ENCODE results near the gene FAM3A. TPM values are rescaled to one million over a fixed set of nuclear protein-coding genes. Genes with fewer than 3 reads are reported as not detected.

Gene FAM3A
- 31.6 and 35.5 TPM in 2 replicates for total RNA-seq

GRCh38 chrX:154515966-154516655 lies at the start of gene FAM3A:
Gene FAM3A (minus strand): TSS chrX:154516232. CDS start chrX:154515772, 460 bp downstream.

GRCh38 chrX:154547245-154548027 lies 31.4 kb upstream of the FAM3A start, which contains the start of gene IKBKG:
Gene IKBKG (plus strand): TSS chrX:154547620. CDS start chrX:154552003, 4,383 bp downstream.

GRCh38 chrX:154546354-154547244 lies 30.6 kb upstream of the FAM3A start, which contains the start of gene G6PD:
Gene G6PD (minus strand): TSS chrX:154546846. CDS start chrX:154546155, 691 bp downstream.

GRCh38 chrX:154490414-154491083 lies 25.5 kb downstream of the FAM3A start, which contains the start of gene SLC10A3:
Gene SLC10A3 (minus strand): TSS chrX:154490629. CDS start chrX:154488940, 1,689 bp downstream.

GRCh38 chrX:154486396-154487207 lies 29.4 kb downstream of the FAM3A start, which contains the start of gene UBL4A:
Gene UBL4A (minus strand): TSS chrX:154486615. CDS start chrX:154486584, 31 bp downstream.

GRCh38 chrX:154478728-154479622 lies 37.1 kb downstream of the FAM3A start, which contains the start of gene LAGE3:
Gene LAGE3 (minus strand): TSS chrX:154479281. CDS start chrX:154478915, 366 bp downstream.

GRCh38 chrX:154458116-154458953 lies 57.7 kb downstream of the FAM3A start, which contains the start of gene PLXNA3:
Gene PLXNA3 (plus strand): TSS chrX:154458281. CDS start chrX:154460184, 1,903 bp downstream.

Other genes with a start within 250 kb of the FAM3A start
- gene TEX28, start 221.1 kb downstream of the FAM3A start, total RNA-seq, result under 0.01 TPM in 1 of 2 replicates, not detected in the other
- not detected in 2 replicates for gene TKTL1, start 220.4 kb downstream of the FAM3A start, total RNA-seq
- 2,015 and 2,065 TPM in 2 replicates for gene FLNA, start 141.6 kb downstream of the FAM3A start, total RNA-seq
- 14.7 and 18.0 TPM in 2 replicates for gene EMD, start 136.9 kb downstream of the FAM3A start, total RNA-seq
- gene RPL10, start 117.9 kb downstream of the FAM3A start, total RNA-seq, result 2,943 and 5,659 TPM in 2 replicates
- 62.6 and 66.7 TPM in 2 replicates for gene DNASE1L1, start 107.0 kb downstream of the FAM3A start, total RNA-seq
- 10.4 and 13.8 TPM in 2 replicates for gene TAFAZZIN, start 104.7 kb downstream of the FAM3A start, total RNA-seq
- gene ATP6AP1, start 87.6 kb downstream of the FAM3A start, total RNA-seq, result 45.4 and 59.8 TPM in 2 replicates
- 114 and 157 TPM in 2 replicates for gene GDI1, start 79.1 kb downstream of the FAM3A start, total RNA-seq
- gene FAM50A, start 72.1 kb downstream of the FAM3A start, total RNA-seq, result 71.0 and 92.2 TPM in 2 replicates
- 16.3 and 23.8 TPM in 2 replicates for gene PLXNA3, start 58.0 kb downstream of the FAM3A start, total RNA-seq
- 22.4 and 39.2 TPM in 2 replicates for gene LAGE3, start 37.0 kb downstream of the FAM3A start, total RNA-seq
- 42.4 and 51.3 TPM in 2 replicates for gene UBL4A, start 29.6 kb downstream of the FAM3A start, total RNA-seq
- 20.3 and 26.8 TPM in 2 replicates for gene SLC10A3, start 25.6 kb downstream of the FAM3A start, total RNA-seq
- 29.0 and 62.9 TPM in 2 replicates for gene G6PD, start 30.6 kb upstream of the FAM3A start, total RNA-seq
- gene IKBKG, start 31.4 kb upstream of the FAM3A start, total RNA-seq, result 11.6 and 15.3 TPM in 2 replicates
- gene CTAG1A, start 68.9 kb upstream of the FAM3A start, total RNA-seq, result not detected in 2 replicates
- not detected in 2 replicates for gene CTAG1B, start 103.0 kb upstream of the FAM3A start, total RNA-seq
- not detected in 2 replicates for gene CTAG2, start 137.3 kb upstream of the FAM3A start, total RNA-seq
- gene GAB3, start 234.8 kb upstream of the FAM3A start, total RNA-seq, result 7.3 and 20.0 TPM in 2 replicates
- 37.5 and 92.8 TPM in 2 replicates for gene DKC1, start 246.6 kb upstream of the FAM3A start, total RNA-seq

All from regular cardiac myocyte (primary cell).